Measurements from ENCODE around the gene VEZT.

GRCh38 chr12:95206916-95207315, 10.7 kb upstream of the VEZT start:
- TF ChIP-seq CTCF (conservative IDR thresholded peaks at IDR 0.05; ENCODE audit: low read depth, low read length): no peak
- no peak for TF ChIP-seq EZH2 (IDR thresholded peaks at IDR 0.05; ENCODE audit: borderline replicate concordance, low read depth, low read length, poor library complexity, severe bottlenecking)

Measured in A673 (cell line).